GM12873 (cell line): ENCODE results near the gene CNTN5.

Source experiments
- CTCF ChIP-seq: IDR thresholded peaks from 2 replicates; pipeline ENCODE4 v1.5.1; 2012; ENCODE audit warnings: low read depth, mild to moderate bottlenecking, moderate library complexity, low read length, control low read depth; ENCODE audit not compliant: insufficient read depth; ENCODE audit errors: missing control alignments

CNTN5 gene

GRCh38 chr11:100141201-100141600, 1120.5 kb downstream of the CNTN5 start:
- no peak for TF ChIP-seq CTCF

- TF ChIP-seq CTCF: no peak
These were observed 1131.2 kb downstream of the CNTN5 start for GRCh38 chr11:100151944-100152343.

GRCh38 chr11:100152766-100153165, 1132.0 kb downstream of the CNTN5 start:
- TF ChIP-seq CTCF: no peak

GRCh38 chr11:100163471-100163870, 1142.7 kb downstream of the CNTN5 start:
- no peak for TF ChIP-seq CTCF

- no peak for TF ChIP-seq CTCF
These were observed 1154.1 kb downstream of the CNTN5 start for GRCh38 chr11:100174881-100175280.

GRCh38 chr11:100176456-100176855, 1155.7 kb downstream of the CNTN5 start:
- TF ChIP-seq CTCF: no peak

GRCh38 chr11:100177651-100178050, 1156.9 kb downstream of the CNTN5 start:
- TF ChIP-seq CTCF: no peak
